DOHH2 (cell line): ENCODE results near the gene SEC16A.

Source experiments
- EZH2phosphoT487 ChIP-seq: fragments of 200-600 bp; sonication (generic); IDR thresholded peaks from 2 replicates; pipeline ENCODE4 v1.6.1; 2017; ENCODE audit warnings: borderline replicate concordance, mild to moderate bottlenecking, antibody characterized with exemption, low read length, moderate library complexity, mixed read lengths
- TF ChIP-seq, protein P1 (sequence below): fragments of 200-600 bp; sonication (generic); IDR thresholded peaks from one replicate; pipeline ENCODE4 v1.5.1; 2014; ENCODE audit warnings: antibody characterized with exemption, mild to moderate bottlenecking, low read depth, low read length; ENCODE audit not compliant: poor library complexity, severe bottlenecking

DNA sequence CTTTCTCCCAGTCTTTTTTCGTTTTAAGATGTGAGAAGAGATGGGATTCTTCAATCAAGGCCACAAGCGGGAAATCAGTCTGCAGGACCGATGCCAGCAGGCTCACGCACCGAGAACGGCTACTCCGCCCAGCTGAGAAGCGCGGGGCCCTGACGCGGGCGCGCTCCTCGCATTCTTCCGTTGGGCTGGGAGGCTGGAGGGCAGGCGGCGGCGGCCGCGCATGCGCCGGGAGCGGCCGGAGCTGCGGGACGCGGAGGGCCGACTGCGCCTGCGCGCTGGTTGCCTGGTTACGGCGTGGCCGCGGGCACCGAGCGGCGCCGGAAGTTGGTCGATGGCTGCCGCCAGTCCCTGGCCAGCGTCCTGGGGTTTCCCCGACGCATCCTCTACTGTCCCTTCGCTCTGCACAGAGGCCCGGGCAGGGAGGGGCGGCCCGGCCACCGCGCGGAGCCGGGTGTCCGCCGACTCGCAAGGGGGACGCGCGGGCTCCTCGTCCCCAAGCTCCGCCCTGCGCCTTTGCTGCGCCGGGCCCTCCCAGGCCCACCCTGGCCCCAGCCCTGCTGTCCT, 831 bp upstream of the SEC16A start:
- TF ChIP-seq, protein P1, sequence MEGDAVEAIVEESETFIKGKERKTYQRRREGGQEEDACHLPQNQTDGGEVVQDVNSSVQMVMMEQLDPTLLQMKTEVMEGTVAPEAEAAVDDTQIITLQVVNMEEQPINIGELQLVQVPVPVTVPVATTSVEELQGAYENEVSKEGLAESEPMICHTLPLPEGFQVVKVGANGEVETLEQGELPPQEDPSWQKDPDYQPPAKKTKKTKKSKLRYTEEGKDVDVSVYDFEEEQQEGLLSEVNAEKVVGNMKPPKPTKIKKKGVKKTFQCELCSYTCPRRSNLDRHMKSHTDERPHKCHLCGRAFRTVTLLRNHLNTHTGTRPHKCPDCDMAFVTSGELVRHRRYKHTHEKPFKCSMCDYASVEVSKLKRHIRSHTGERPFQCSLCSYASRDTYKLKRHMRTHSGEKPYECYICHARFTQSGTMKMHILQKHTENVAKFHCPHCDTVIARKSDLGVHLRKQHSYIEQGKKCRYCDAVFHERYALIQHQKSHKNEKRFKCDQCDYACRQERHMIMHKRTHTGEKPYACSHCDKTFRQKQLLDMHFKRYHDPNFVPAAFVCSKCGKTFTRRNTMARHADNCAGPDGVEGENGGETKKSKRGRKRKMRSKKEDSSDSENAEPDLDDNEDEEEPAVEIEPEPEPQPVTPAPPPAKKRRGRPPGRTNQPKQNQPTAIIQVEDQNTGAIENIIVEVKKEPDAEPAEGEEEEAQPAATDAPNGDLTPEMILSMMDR: no peak
- TF ChIP-seq EZH2phosphoT487: no peak
